Calu3 (cell line): Measurements from ENCODE around the gene GGNBP2. TPM values are rescaled to one million over a fixed set of nuclear protein-coding genes. Genes with fewer than 3 reads are reported as not detected.

Experiments
- BruUV-seq: library from RNA; stranded (reverse); fragments of 400-500 nt; replicated peaks from 2 replicates; lab custom pipeline; 2021; lab: Mats Ljungman, UMichigan
- CTCF ChIA-PET: fragments of 300-600 bp; sonication (Branson Sonifier 250); formaldehyde crosslinking; loops from one replicate; lab custom pipeline; 2022; ENCODE audit warnings: antibody characterized with exemption; lab: Charles Lee
- DNase-seq: peaks from one replicate; pipeline ENCODE4 v3.0.0; 2022
- H3K27ac Mint-ChIP-seq: one replicate; pipeline ENCODE4 v1.8.0; 2022; ENCODE audit warnings: mixed read lengths; ENCODE audit not compliant: unreplicated experiment
- H3K27me3 Mint-ChIP-seq: one replicate; pipeline ENCODE4 v1.8.0; 2022; ENCODE audit warnings: mixed read lengths; ENCODE audit not compliant: unreplicated experiment
- H3K36me3 Mint-ChIP-seq: one replicate; pipeline ENCODE4 v1.8.0; 2022; ENCODE audit warnings: mild to moderate bottlenecking, moderate library complexity, mixed read lengths; ENCODE audit not compliant: insufficient read depth, unreplicated experiment
- H3K4me1 Mint-ChIP-seq: one replicate; pipeline ENCODE4 v1.8.0; 2022; ENCODE audit warnings: mild to moderate bottlenecking, low read depth, mixed read lengths; ENCODE audit not compliant: unreplicated experiment
- H3K4me3 Mint-ChIP-seq: one replicate; pipeline ENCODE4 v1.8.0; 2022; ENCODE audit warnings: mild to moderate bottlenecking, low read depth, moderate library complexity, mixed read lengths; ENCODE audit not compliant: unreplicated experiment
- H3K9me3 Mint-ChIP-seq: one replicate; pipeline ENCODE4 v1.8.0; 2022; ENCODE audit warnings: low read depth, mixed read lengths; ENCODE audit not compliant: unreplicated experiment
- CTCF ChIP-seq: fragments of 200-600 bp; IDR thresholded peaks from one replicate; pipeline ENCODE4 v1.8.0; 2022; ENCODE audit warnings: antibody characterized with exemption; ENCODE audit not compliant: unreplicated experiment
- intact Hi-C: fragments of 100-400 bp; cut with micrococcal nuclease; formaldehyde crosslinking; loops from one replicate; pipeline ENCODE4 v1.10.0; 2022; ENCODE audit not compliant: unreplicated experiment
- total RNA-seq: library from RNA; stranded (reverse); gene quantifications from 2 replicates; pipeline ENCODE4 v1.2.3, GENCODE V29; 2022

The GGNBP2 gene
- total RNA-seq, 1 experiment from 2014 or later = 266 TPM

- no peak for TF ChIP-seq CTCF
- Mint-ChIP-seq H3K36me3 (peaks cover 52% of the 10 kb centered on the region), H3K27ac (no peak overlapping the region), H3K27me3 (no peaks in the 10 kb centered on the region), H3K4me3 (no peak overlapping the region), H3K9me3 (no peaks in the 10 kb centered on the region), H3K4me1 (no peaks in the 10 kb centered on the region)
- CTCF ChIA-PET = no interaction called here
- BruUV-seq = no TSS peak
- intact Hi-C loops = no loop called here
- no peak for DNase-seq
Observed at GRCh38 chr17:36498155-36498554, 46.6 kb upstream of the GGNBP2 start.

DNA sequence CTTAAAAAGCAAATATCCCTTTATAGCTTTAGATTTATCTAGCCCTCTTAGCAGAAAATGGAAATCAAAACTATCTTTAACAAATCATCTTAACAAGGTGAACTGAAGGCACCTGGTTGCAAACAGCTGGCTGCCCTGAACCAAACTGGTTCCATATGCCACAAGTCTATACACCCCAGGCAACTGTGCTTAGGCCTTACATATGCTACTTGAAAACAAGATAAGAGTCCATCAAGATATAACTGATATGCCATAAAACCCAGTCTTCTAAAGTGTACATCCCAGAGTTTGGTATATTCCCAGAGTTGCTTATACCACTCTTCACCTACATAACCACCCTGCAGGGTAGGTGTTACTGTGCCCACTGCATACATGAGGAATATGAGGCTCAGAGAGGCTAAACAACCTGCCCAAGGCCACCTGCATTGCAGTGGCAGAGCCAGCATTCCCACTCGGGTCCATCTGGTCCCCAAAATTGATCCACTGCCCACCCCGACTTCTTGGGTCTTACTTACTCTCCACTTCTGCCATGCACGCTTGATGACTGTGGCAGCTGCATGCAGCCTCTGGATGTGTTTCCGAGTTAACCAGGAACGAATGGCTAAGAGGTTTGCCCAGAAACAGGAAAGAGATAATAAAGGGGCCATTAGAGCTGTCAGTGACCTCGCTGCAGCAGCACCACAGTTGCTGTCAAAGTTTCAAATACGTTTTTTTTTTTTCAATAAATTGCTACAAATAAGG is 46.0 kb upstream of the GGNBP2 start:
- H3K9me3 Mint-ChIP-seq = no peaks in the 10 kb centered on the region
- no TSS peak for BruUV-seq
- no peak overlapping the region for H3K27ac Mint-ChIP-seq
- no peaks in the 10 kb centered on the region for H3K4me1 Mint-ChIP-seq
- no peak for TF ChIP-seq CTCF
- H3K27me3 Mint-ChIP-seq = no peaks in the 10 kb centered on the region
- no peak overlapping the region for H3K4me3 Mint-ChIP-seq
- H3K36me3 Mint-ChIP-seq = peaks cover 57% of the 10 kb centered on the region
- DNase-seq = no peak
- intact Hi-C loops = no loop called here
- CTCF ChIA-PET = no interaction called here

DNA sequence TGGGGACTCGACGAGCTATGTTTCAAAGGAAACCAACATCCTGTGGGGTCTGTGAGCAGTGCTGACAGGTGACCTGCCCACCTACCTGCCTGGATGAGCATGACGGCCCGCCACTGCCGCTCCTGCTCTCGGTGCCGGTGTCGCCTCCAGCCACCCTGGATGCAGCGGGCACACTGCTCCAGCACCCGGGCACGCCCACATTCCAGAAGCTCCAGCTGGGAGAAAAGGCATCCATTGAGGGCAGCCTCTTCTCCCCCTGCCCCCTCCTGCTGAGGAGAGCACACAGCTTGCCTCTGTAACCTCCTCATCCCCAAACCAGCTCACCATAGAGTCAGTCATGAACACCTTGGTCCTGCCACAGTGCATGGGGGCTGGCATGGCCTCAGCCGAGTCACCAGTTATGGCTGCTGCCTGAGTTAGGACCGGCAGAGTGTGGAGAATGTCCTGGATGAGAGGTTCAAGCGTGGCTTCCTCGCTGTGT is 43.9 kb upstream of the GGNBP2 start:
- H3K9me3 Mint-ChIP-seq = no peaks in the 10 kb centered on the region
- H3K4me1 Mint-ChIP-seq = no peaks in the 10 kb centered on the region
- CTCF ChIA-PET = no interaction called here
- no peaks in the 10 kb centered on the region for H3K27me3 Mint-ChIP-seq
- no peak for DNase-seq
- no peak overlapping the region for H3K27ac Mint-ChIP-seq
- no TSS peak for BruUV-seq
- TF ChIP-seq CTCF = no peak
- intact Hi-C loops = no loop called here
- peaks cover 56% of the 10 kb centered on the region for H3K36me3 Mint-ChIP-seq
- no peak overlapping the region for H3K4me3 Mint-ChIP-seq

- Mint-ChIP-seq H3K9me3 (no peaks in the 10 kb centered on the region), H3K4me3 (no peak overlapping the region), H3K4me1 (no peaks in the 10 kb centered on the region), H3K27me3 (no peaks in the 10 kb centered on the region), H3K36me3 (peaks cover 52% of the 10 kb centered on the region), H3K27ac (no peak overlapping the region)
- TF ChIP-seq CTCF = no peak
- CTCF ChIA-PET = no interaction called here
- intact Hi-C loops = no loop called here
- BruUV-seq = no TSS peak
- DNase-seq = no peak
Observed at GRCh38 chr17:36501351-36501750, 43.4 kb upstream of the GGNBP2 start.
